ENCODE results near the gene NLK. TPM values are rescaled to one million over a fixed set of nuclear protein-coding genes. Genes with fewer than 3 reads are reported as not detected.

NLK gene
- total RNA-seq, 1 experiment from 2014 or later, result 12.8 TPM

- Histone ChIP-seq H3K27me3 (ENCODE audit: insufficient read depth, low read length) (no peaks in the 10 kb centered on the region), H3K9ac (ENCODE audit: low read length) (no peak overlapping the region), H4K20me1 (ENCODE audit: insufficient read depth) (no peaks in the 10 kb centered on the region), H3K79me2 (ENCODE audit: insufficient read depth, low read length) (no peaks in the 10 kb centered on the region), H3K4me3 (replicated peaks in 1 of 2; ENCODE audit: low read depth in 1 of 2, low read length in 2 of 2) (no peak overlapping the region), H3K4me1 (ENCODE audit: control insufficient read depth in 1 of 2, insufficient read depth in 2 of 2, low read length in 2 of 2) (no peaks in the 10 kb centered on the region), H3K9me3 (ENCODE audit: control insufficient read depth in 1 of 2, insufficient read depth in 1 of 2, low read depth in 1 of 2, low read length in 2 of 2) (no peaks in the 10 kb centered on the region), H2AFZ (ENCODE audit: low read depth, low read length, poor library complexity, severe bottlenecking) (no peak overlapping the region), H3K27ac (ENCODE audit: low read depth, low read length) (no peak overlapping the region), H3K4me2 (ENCODE audit: low read length) (no peak overlapping the region), H3K36me3 (ENCODE audit: control insufficient read depth in 1 of 2, insufficient read depth in 2 of 2, low read length in 2 of 2) (no peaks in the 10 kb centered on the region), H3K9me2 (ENCODE audit: insufficient read depth) (no peaks in the 10 kb centered on the region)
- ChIA-PET CTCF (interaction anchor here (0.7 kb wide), 1 partner anchor 372 kb away, joined by 3 read pairs; no protein-coding TSS in a partner anchor), POLR2A (no interaction called here), RAD21 (ENCODE audit: low non-redundant PET in 1 of 2, low total read pairs in 2 of 2, uncharacterized antibody in 2 of 2, unreplicated experiment in 2 of 2) (no interaction called here)
- TF ChIP-seq EZH2 (IDR thresholded peaks at IDR 0.05) (no peak), CBX3 (IDR thresholded peaks at IDR 0.05; ENCODE audit: low read depth) (no peak), CTCF (IDR thresholded peaks at IDR 0.05 in 2 of 3, conservative IDR thresholded peaks at IDR 0.05 in 1 of 3; ENCODE audit: borderline replicate concordance in 1 of 3, insufficient read depth in 1 of 3, low read depth in 2 of 3, low read length in 2 of 3) (no peak), FOSL1 (IDR thresholded peaks at IDR 0.05; ENCODE audit: low read depth) (no peak), MAX (IDR thresholded peaks at IDR 0.05) (no peak), SP1 (IDR thresholded peaks at IDR 0.05; ENCODE audit: low read depth) (no peak), CEBPB (IDR thresholded peaks at IDR 0.05; ENCODE audit: low read depth) (no peak), EZH2phosphoT487 (IDR thresholded peaks at IDR 0.05; ENCODE audit: borderline replicate concordance) (no peak), POLR2A (IDR thresholded peaks at IDR 0.05; ENCODE audit: borderline replicate concordance, extremely low read depth, insufficient read depth, insufficient read length) (no peak), TCF7L2 (IDR thresholded peaks at IDR 0.05; ENCODE audit: borderline replicate concordance, extremely low read depth, insufficient read depth, insufficient read length) (no peak), ZFX (IDR thresholded peaks at IDR 0.05) (no peak), EGR1 (IDR thresholded peaks at IDR 0.05; ENCODE audit: low read depth) (no peak), RAD21 (IDR thresholded peaks at IDR 0.05; ENCODE audit: low read depth) (no peak), SIN3A (IDR thresholded peaks at IDR 0.05; ENCODE audit: low read depth) (no peak)
- TF ChIP-seq, protein P1, sequence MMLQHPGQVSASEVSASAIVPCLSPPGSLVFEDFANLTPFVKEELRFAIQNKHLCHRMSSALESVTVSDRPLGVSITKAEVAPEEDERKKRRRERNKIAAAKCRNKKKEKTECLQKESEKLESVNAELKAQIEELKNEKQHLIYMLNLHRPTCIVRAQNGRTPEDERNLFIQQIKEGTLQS (IDR thresholded peaks at IDR 0.05), result no peak
- DNase-seq (ENCODE audit: low read depth, low spot score) (no peak), ATAC-seq (no peak)
- no TSS peak for BruUV-seq (replicated peaks)
- intact Hi-C loops (cut with micrococcal nuclease), result no loop called here
Measured at GRCh38 chr17:28120766-28121165, 78.3 kb downstream of the NLK start.

Data from HCT116 (cell line).